ENCODE measurements around the gene C1orf105. TPM values are rescaled to one million over a fixed set of nuclear protein-coding genes. Genes with fewer than 3 reads are reported as not detected.
A peak's percentile ranks its signal among the peaks of the same experiment; 100 is the strongest.

The C1orf105 gene
- total and polyA plus RNA-seq, 2 of the 13 experiments (the other 11 are each of a cell fraction or from before 2014, with no cell fraction given), result 0.15 to 0.45 TPM

DNA sequence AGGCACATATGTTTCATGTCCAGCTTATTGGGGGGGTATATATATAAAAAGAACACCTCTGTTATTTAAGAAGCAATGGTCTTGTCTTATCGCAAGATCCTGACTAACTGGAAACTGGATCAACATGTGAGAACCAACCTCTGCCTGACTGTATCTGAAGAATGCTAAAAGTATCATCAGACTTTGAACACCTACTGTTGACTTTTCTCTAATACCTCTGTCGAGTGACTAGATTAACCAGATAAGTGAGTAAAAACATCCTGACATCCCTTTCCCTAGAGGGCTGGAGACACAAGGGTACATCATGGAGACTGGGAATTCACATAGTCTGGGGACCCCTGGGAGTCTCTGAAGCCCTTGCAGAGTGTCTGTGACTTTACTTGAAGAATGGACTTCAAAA lies 49.7 kb downstream of the C1orf105 start:
- BruUV-seq (replicated peaks), result no TSS peak
- 3% methylated on average over 2 of the region's 2 CpGs for WGBS (ENCODE audit: low lambda C conversion rate)
- ChIA-PET CTCF (ENCODE audit: low intra/inter-chr PET ratio, low total read pairs) (interaction anchor here (1.4 kb wide), 1 partner anchor 21 kb away, joined by 3 read pairs; no protein-coding TSS in a partner anchor), POLR2A (interaction anchor here (0.6 to 6.1 kb wide), 3 partner anchors 17 to 62 kb away, joined by 5 to 99 read pairs (median 14); partner anchors contain the start of gene SUCO)
- peak; percentile 96 for ATAC-seq
- Histone ChIP-seq H3K4me1 (ENCODE audit: insufficient read depth, low read length) (peaks cover 86% of the 10 kb centered on the region), H3K4me2 (ENCODE audit: low read depth, low read length) (peak overlapping the region; percentile 66), H3K4me3 (replicated peaks in 1 of 3; ENCODE audit: insufficient read depth in 1 of 3, low read depth in 2 of 3, low read length in 3 of 3) (peak overlapping the region in 1 of 3 experiments; percentile 39; a peak in 1 of 6 replicates), H3K27ac (ENCODE audit: extremely low read length, insufficient read depth, low read length) (peak overlapping the region; percentile 59), H3K9ac (ENCODE audit: insufficient read depth, low read depth, low read length) (peak overlapping the region; percentile 26; the same call in 1 of the 2 replicates), H4K20me1 (ENCODE audit: insufficient read depth, low read length) (no peaks in the 10 kb centered on the region), H3K36me3 (replicated peaks in 1 of 2; ENCODE audit: control insufficient read depth in 1 of 2, insufficient read depth in 2 of 2, low read length in 2 of 2) (no peaks in the 10 kb centered on the region), H3K27me3 (ENCODE audit: control insufficient read depth in 1 of 2, insufficient read depth in 2 of 2, low read length in 2 of 2) (no peaks in the 10 kb centered on the region), H2AFZ (ENCODE audit: low read length) (no peak overlapping the region), H3K79me2 (ENCODE audit: insufficient read depth, low read length) (no peaks in the 10 kb centered on the region), H3K9me3 (ENCODE audit: low read length) (no peaks in the 10 kb centered on the region)
- DNase-seq (ENCODE audit: low spot score), result peak; percentile 98
- peak; percentile 66 for FAIRE-seq
- intact Hi-C loops (cut with micrococcal nuclease; ENCODE audit: unreplicated experiment), result loop anchor here (1.0 kb wide), 2 partner anchors 20 to 62 kb away; no protein-coding TSS in a partner anchor
- in situ Hi-C loops (cut with HindIII; ENCODE audit: extremely low pct_ligation_motif_present, low pct_unique_long_range_greater_than_20kb), result loop anchor here (5.0 kb wide), 1 partner anchor 62 kb away; the partner anchor contains the start of gene SUCO
- peak; percentile 90 for TF ChIP-seq NCOA2 (CRISPR knock-in tag; IDR thresholded peaks at IDR 0.05)
- peak; percentile 74 for TF ChIP-seq RXRB (CRISPR knock-in tag; IDR thresholded peaks at IDR 0.05; ENCODE audit: borderline replicate concordance)
- TF ChIP-seq MIER3 (CRISPR knock-in tag; IDR thresholded peaks at IDR 0.05; ENCODE audit: borderline replicate concordance), result peak; percentile 88; the same call in 1 of the 2 replicates
- no peak for TF ChIP-seq CAMTA2 (CRISPR knock-in tag; IDR thresholded peaks at IDR 0.05; ENCODE audit: borderline replicate concordance)
- TF ChIP-seq AGO1 (IDR thresholded peaks at IDR 0.05; ENCODE audit: low read depth, low read length, poor library complexity, severe bottlenecking), result no peak
- TF ChIP-seq, protein P1, sequence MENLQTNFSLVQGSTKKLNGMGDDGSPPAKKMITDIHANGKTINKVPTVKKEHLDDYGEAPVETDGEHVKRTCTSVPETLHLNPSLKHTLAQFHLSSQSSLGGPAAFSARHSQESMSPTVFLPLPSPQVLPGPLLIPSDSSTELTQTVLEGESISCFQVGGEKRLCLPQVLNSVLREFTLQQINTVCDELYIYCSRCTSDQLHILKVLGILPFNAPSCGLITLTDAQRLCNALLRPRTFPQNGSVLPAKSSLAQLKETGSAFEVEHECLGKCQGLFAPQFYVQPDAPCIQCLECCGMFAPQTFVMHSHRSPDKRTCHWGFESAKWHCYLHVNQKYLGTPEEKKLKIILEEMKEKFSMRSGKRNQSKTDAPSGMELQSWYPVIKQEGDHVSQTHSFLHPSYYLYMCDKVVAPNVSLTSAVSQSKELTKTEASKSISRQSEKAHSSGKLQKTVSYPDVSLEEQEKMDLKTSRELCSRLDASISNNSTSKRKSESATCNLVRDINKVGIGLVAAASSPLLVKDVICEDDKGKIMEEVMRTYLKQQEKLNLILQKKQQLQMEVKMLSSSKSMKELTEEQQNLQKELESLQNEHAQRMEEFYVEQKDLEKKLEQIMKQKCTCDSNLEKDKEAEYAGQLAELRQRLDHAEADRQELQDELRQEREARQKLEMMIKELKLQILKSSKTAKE (CRISPR knock-in tag; IDR thresholded peaks at IDR 0.05; ENCODE audit: borderline replicate concordance), result no peak
- TF ChIP-seq ARNTL (CRISPR knock-in tag; IDR thresholded peaks at IDR 0.05), result peak; percentile 79; the same call in 1 of the 2 replicates
- TF ChIP-seq DNMT3B (CRISPR knock-in tag; conservative IDR thresholded peaks at IDR 0.05), result 0 out of 2 replicates have a peak, but pooled peaks have one; percentile 24
- TF ChIP-seq ISL2 (CRISPR knock-in tag; IDR thresholded peaks at IDR 0.05), result peak; percentile 79
- TF ChIP-seq ZNF225 (CRISPR knock-in tag; IDR thresholded peaks at IDR 0.05), result no peak
- TF ChIP-seq ZNF331 (CRISPR knock-in tag; IDR thresholded peaks at IDR 0.05), result peak; percentile 70; the same call in 1 of the 2 replicates
- TF ChIP-seq CREB1 (IDR thresholded peaks at IDR 0.05), result no peak
- peak; percentile 66 for TF ChIP-seq CREB1 (CRISPR knock-in tag; IDR thresholded peaks at IDR 0.05)
- TF ChIP-seq U2AF1 (optimal IDR thresholded peaks at IDR 0.05; ENCODE audit: low read depth, low read length), result no peak
- TF ChIP-seq ATF7-NPFF (CRISPR knock-in tag; IDR thresholded peaks at IDR 0.05; ENCODE audit: low read depth), result no peak
- TF ChIP-seq, protein P2, sequence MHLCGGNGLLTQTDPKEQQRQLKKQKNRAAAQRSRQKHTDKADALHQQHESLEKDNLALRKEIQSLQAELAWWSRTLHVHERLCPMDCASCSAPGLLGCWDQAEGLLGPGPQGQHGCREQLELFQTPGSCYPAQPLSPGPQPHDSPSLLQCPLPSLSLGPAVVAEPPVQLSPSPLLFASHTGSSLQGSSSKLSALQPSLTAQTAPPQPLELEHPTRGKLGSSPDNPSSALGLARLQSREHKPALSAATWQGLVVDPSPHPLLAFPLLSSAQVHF (CRISPR knock-in tag; IDR thresholded peaks at IDR 0.05), result no peak
- TF ChIP-seq ELF3 (CRISPR knock-in tag; IDR thresholded peaks at IDR 0.05), result peak; percentile 67
- TF ChIP-seq HMGXB3 (CRISPR knock-in tag; IDR thresholded peaks at IDR 0.05; ENCODE audit: borderline replicate concordance), result 0 out of 2 replicates have a peak, but pooled peaks have one; percentile 55
- peak; percentile 62; the same call in 1 of the 2 replicates for TF ChIP-seq EHMT2 (IDR thresholded peaks at IDR 0.05; ENCODE audit: borderline replicate concordance, low read depth, low read length)

All from HepG2 (cell line).